Activated CD4-positive, alpha-beta T cell treated with anti-CD3 and anti-CD28 coated beads, Interleukin-2, amount 50 U/mL, for 24 hours (primary cell): Measurements from ENCODE around the gene CEACAM18.
A peak's percentile ranks its signal among the peaks of the same experiment; 100 is the strongest.
"Not testable (repeated sequence)": the region's sequence is repeated elsewhere in the genome, so short reads cannot be mapped to it uniquely, and the experiment has no call there.

Experiments
- DNase-seq, 2 donors: peaks; one replicate each; pipeline ENCODE4 v3.0.0-alpha.2; 2020; ENCODE audit warnings: low read depth in 1 of 2, low spot score in 1 of 2

Gene CEACAM18

GRCh38 chr19:51460164-51460992 is 18.0 kb upstream of the CEACAM18 start:
- no peak for DNase-seq

- DNase-seq = no peak
Measured at GRCh38 chr19:51461723-51462161, 16.6 kb upstream of the CEACAM18 start.

GRCh38 chr19:51462276-51462675 is 16.1 kb upstream of the CEACAM18 start:
- DNase-seq = no peak

GRCh38 chr19:51462681-51463080 is 15.7 kb upstream of the CEACAM18 start:
- DNase-seq = no peak

GRCh38 chr19:51463976-51464581 is 14.3 kb upstream of the CEACAM18 start:
- not testable (repeated sequence) for DNase-seq

GRCh38 chr19:51466723-51467122 is 11.6 kb upstream of the CEACAM18 start:
- DNase-seq = no peak

- no peak for DNase-seq
Measured at GRCh38 chr19:51467864-51468544, 10.3 kb upstream of the CEACAM18 start.

- no peak for DNase-seq
Measured at GRCh38 chr19:51468545-51468920, 9.8 kb upstream of the CEACAM18 start.

GRCh38 chr19:51469162-51469561 is 9.2 kb upstream of the CEACAM18 start:
- DNase-seq = no peak

GRCh38 chr19:51469629-51470028 is 8.7 kb upstream of the CEACAM18 start:
- DNase-seq = no peak

- no peak for DNase-seq
Measured at GRCh38 chr19:51470966-51471365, 7.4 kb upstream of the CEACAM18 start.

- DNase-seq = no peak
Measured at GRCh38 chr19:51471527-51471926, 6.8 kb upstream of the CEACAM18 start.

GRCh38 chr19:51472607-51473006 is 5.7 kb upstream of the CEACAM18 start:
- DNase-seq = no peak

- peak; percentile 80 to 88 for DNase-seq
Measured at GRCh38 chr19:51473009-51473707, 5.2 kb upstream of the CEACAM18 start.

- no peak for DNase-seq
Measured at GRCh38 chr19:51476164-51476563, 2.2 kb upstream of the CEACAM18 start.

GRCh38 chr19:51477344-51477743 is 995 bp upstream of the CEACAM18 start:
- no peak for DNase-seq

- peak in 1 of 2 donors; percentile 18 for DNase-seq
Measured at GRCh38 chr19:51479531-51480331, 1.4 kb downstream of the CEACAM18 start.

- no peak for DNase-seq
Measured at GRCh38 chr19:51480590-51480989, 2.3 kb downstream of the CEACAM18 start.

- DNase-seq = no peak
Measured at GRCh38 chr19:51485960-51486660, 7.8 kb downstream of the CEACAM18 start.

- DNase-seq = no peak
Measured at GRCh38 chr19:51488491-51488890, 10.2 kb downstream of the CEACAM18 start.
